SK-N-SH treated with all-trans-retinoic acid at 6 μM for 48 hours (cell line): ENCODE data around the gene PRKCE.

Experiments used
- ATAC-seq: fragments of 200-7000 bp; cut with Tn5 transposase; 3 replicates; pipeline ENCODE4 v1.9.1; 2020; ENCODE audit warnings: mild to moderate bottlenecking, moderate library complexity
- ARNTL ChIP-seq: fragments of 450-650 bp; formaldehyde crosslinking; IDR thresholded peaks from 2 replicates; pipeline ENCODE4 v1.5.0; 2020; ENCODE audit warnings: low read depth, mild to moderate bottlenecking, moderate library complexity, borderline replicate concordance
- BACH2 ChIP-seq: fragments of 250-450 bp; sonication (Bioruptor Pico); IDR thresholded peaks from 2 replicates; pipeline ENCODE4 v1.9.0; 2021; ENCODE audit warnings: mild to moderate bottlenecking, borderline replicate concordance
- CREB5 ChIP-seq: fragments of 250-450 bp; sonication (Bioruptor Pico); IDR thresholded peaks from 2 replicates; pipeline ENCODE4 v1.5.1; 2020; ENCODE audit warnings: low read depth, mild to moderate bottlenecking, moderate library complexity
- CSDC2 ChIP-seq: fragments of 250-450 bp; sonication (Bioruptor Pico); IDR thresholded peaks from 2 replicates; pipeline ENCODE4 v1.5.0; 2020; ENCODE audit warnings: mild to moderate bottlenecking, moderate library complexity
- CSRNP3 ChIP-seq: fragments of 250-450 bp; sonication (Bioruptor Pico); IDR thresholded peaks from 2 replicates; pipeline ENCODE4 v1.5.1; 2021; ENCODE audit warnings: mild to moderate bottlenecking, moderate library complexity
- ESRRG ChIP-seq: fragments of 250-450 bp; sonication (Bioruptor Pico); IDR thresholded peaks from 2 replicates; pipeline ENCODE4 v1.6.1; 2021; ENCODE audit warnings: mild to moderate bottlenecking
- GLIS3 ChIP-seq: fragments of 250-450 bp; sonication (Bioruptor Pico); IDR thresholded peaks from 2 replicates; pipeline ENCODE4 v1.5.0; 2020; ENCODE audit warnings: mild to moderate bottlenecking, moderate library complexity
- ISL1 ChIP-seq: fragments of 250-450 bp; sonication (Bioruptor Pico); IDR thresholded peaks from 2 replicates; pipeline ENCODE4 v2.1.2; 2022; ENCODE audit warnings: mild to moderate bottlenecking, moderate library complexity
- OSR1 ChIP-seq: fragments of 250-450 bp; sonication (Bioruptor Pico); IDR thresholded peaks from 2 replicates; pipeline ENCODE4 v1.8.0; 2022; ENCODE audit warnings: moderate library complexity, mild to moderate bottlenecking, inconsistent platforms
- PATZ1 ChIP-seq: fragments of 250-450 bp; sonication (Bioruptor Pico); IDR thresholded peaks from 2 replicates; pipeline ENCODE4 v1.8.0; 2020; ENCODE audit warnings: mild to moderate bottlenecking, moderate library complexity, borderline replicate concordance
- POU6F1 ChIP-seq: fragments of 250-450 bp; sonication (Bioruptor Pico); IDR thresholded peaks from 2 replicates; pipeline ENCODE4 v1.8.0; 2021; ENCODE audit warnings: low read depth, mild to moderate bottlenecking, moderate library complexity, borderline replicate concordance
- PPARA ChIP-seq: fragments of 250-450 bp; sonication (Bioruptor Pico); IDR thresholded peaks from 2 replicates; pipeline ENCODE4 v1.5.0; 2020; ENCODE audit warnings: mild to moderate bottlenecking, borderline replicate concordance
- RARB ChIP-seq: fragments of 250-450 bp; sonication (Bioruptor Pico); IDR thresholded peaks from 2 replicates; pipeline ENCODE4 v1.8.0; 2021; ENCODE audit warnings: mild to moderate bottlenecking, moderate library complexity
- SNAI2 ChIP-seq: fragments of 250-450 bp; sonication (Bioruptor Pico); IDR thresholded peaks from 2 replicates; pipeline ENCODE4 v1.5.0; 2020; ENCODE audit warnings: mild to moderate bottlenecking, moderate library complexity
- TCF4 ChIP-seq: fragments of 250-450 bp; sonication (Bioruptor Pico); IDR thresholded peaks from 2 replicates; pipeline ENCODE4 v1.8.0; 2021; ENCODE audit warnings: mild to moderate bottlenecking, moderate library complexity, borderline replicate concordance
- ZC3H10 ChIP-seq: fragments of 250-450 bp; sonication (Bioruptor Pico); IDR thresholded peaks from 2 replicates; pipeline ENCODE4 v1.5.1; 2021; ENCODE audit warnings: mild to moderate bottlenecking, moderate library complexity
- ZFP3 ChIP-seq: fragments of 250-450 bp; sonication (Bioruptor Pico); IDR thresholded peaks from 2 replicates; pipeline ENCODE4 v1.5.0; 2020; ENCODE audit warnings: mild to moderate bottlenecking, moderate library complexity
- ZFP30 ChIP-seq: fragments of 450-650 bp; formaldehyde crosslinking; IDR thresholded peaks from 2 replicates; pipeline ENCODE4 v1.5.0; 2022; ENCODE audit warnings: mild to moderate bottlenecking, moderate library complexity
- ZNF565 ChIP-seq: fragments of 450-650 bp; formaldehyde crosslinking; conservative IDR thresholded peaks from 2 replicates; pipeline ENCODE4 v1.5.0; 2020; ENCODE audit warnings: low read depth, mild to moderate bottlenecking, moderate library complexity
- ZNF70 ChIP-seq: fragments of 450-650 bp; formaldehyde crosslinking; IDR thresholded peaks from 2 replicates; pipeline ENCODE4 v1.5.0; 2020; ENCODE audit warnings: mild to moderate bottlenecking, moderate library complexity
- ZNF8 ChIP-seq: fragments of 450-650 bp; formaldehyde crosslinking; IDR thresholded peaks from 2 replicates; pipeline ENCODE4 v1.5.0; 2020; ENCODE audit warnings: mild to moderate bottlenecking, moderate library complexity

PRKCE gene

DNA sequence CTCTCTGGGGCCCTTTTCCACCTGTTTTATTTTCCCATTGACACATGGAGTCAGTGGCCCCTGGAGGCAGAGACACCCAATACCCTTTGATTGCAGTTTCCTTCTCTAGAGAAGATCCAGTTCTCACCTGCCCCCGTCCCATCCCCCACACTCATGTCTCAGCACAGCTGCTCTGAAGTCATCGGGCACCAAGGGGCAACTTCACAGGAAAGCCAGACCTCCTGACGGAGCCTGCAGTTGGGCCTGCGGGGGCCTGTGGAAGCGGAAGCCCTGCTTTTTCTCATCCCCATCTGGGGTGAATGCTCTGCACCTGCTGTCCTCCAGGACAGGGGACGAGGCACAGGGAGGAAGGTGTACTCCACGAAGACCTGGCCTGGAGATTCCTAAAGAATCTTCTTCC lies 337.4 kb downstream of the PRKCE start:
- ATAC-seq = no peak

DNA sequence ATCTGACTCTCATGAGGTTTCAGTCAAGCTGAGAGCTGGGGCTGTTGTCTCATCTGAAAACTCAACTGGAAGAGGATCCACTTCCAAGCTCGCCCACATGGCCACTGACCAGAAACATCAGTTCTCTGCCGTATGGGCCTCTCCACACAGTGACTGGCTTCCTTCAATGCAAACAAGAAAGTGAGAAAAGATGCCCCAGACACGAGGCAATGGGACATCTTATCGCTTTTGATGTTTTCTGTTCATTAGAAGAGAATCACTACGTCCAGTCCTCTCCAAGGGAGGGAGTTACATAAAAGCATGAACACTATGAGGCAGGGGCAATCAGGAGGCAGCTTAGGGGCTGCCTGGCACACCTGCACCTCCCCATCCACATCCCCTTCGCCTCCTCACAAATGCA lies 338.7 kb downstream of the PRKCE start:
- no peak for ATAC-seq
- TF ChIP-seq POU6F1 (CRISPR knock-in tag) (no peak), CREB5 (CRISPR knock-in tag) (no peak), ZNF565 (CRISPR knock-in tag) (no peak), ZFP3 (no peak), CSDC2 (CRISPR knock-in tag) (no peak), SNAI2 (CRISPR knock-in tag) (no peak), ZNF70 (no peak), CSRNP3 (no peak), ZNF8 (CRISPR knock-in tag) (no peak), ISL1 (no peak), ZC3H10 (CRISPR knock-in tag) (no peak), ARNTL (CRISPR knock-in tag) (no peak)

More for the DNA sequence above, 337.4 kb downstream of the PRKCE start:
- TF ChIP-seq ARNTL (CRISPR knock-in tag) (no peak), GLIS3 (no peak), ZFP3 (no peak), ZFP30 (CRISPR knock-in tag) (no peak), ISL1 (no peak), PPARA (CRISPR knock-in tag) (no peak), BACH2 (CRISPR knock-in tag) (no peak), ZC3H10 (CRISPR knock-in tag) (no peak), PATZ1 (CRISPR knock-in tag) (no peak)

DNA sequence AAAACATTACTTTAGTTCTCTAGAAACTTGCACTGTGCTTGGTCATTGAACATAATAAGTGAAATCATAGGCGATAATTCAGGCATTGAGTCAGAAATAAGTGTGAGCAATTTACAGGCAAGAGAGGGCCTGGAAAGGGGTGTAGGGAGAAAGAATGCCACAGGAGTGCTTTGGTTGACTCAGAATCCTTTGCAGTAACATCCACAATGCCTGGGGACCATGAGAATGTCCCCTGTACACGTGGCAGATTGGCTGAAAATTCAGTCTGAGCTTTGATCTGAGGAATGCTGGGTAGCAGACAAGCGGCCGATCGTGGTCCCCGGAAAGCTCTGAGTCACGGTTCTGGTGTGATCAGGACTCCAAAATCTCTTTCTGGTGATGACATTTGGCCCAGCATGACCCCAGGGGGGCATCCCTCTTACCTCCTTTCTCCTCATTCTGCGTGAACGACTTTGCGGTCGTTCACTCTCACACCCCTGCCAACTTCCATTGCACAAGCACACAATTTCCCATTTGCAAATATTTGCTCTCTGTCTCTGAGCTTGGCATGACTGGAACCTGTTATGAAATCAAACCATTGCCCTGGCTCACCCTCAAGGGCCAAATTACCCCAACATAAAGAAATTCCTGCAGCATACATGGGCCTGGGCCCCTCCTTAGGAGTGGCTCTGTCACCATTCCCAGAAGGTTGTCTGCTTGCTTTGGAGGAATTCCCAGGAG lies 340.7 kb downstream of the PRKCE start:
- peak; percentile 19; the same call in 1 of the 3 replicates for ATAC-seq
- TF ChIP-seq BACH2 (CRISPR knock-in tag) (no peak), ZNF565 (CRISPR knock-in tag) (no peak), ZNF70 (no peak), OSR1 (CRISPR knock-in tag) (no peak), PATZ1 (CRISPR knock-in tag) (no peak), CSDC2 (CRISPR knock-in tag) (no peak), RARB (no peak), ZFP3 (no peak), ESRRG (CRISPR knock-in tag) (no peak), CSRNP3 (no peak), CREB5 (CRISPR knock-in tag) (no peak), ZC3H10 (CRISPR knock-in tag) (no peak), POU6F1 (CRISPR knock-in tag) (no peak), PPARA (CRISPR knock-in tag) (no peak), TCF4 (CRISPR knock-in tag) (no peak), ZFP30 (CRISPR knock-in tag) (no peak), SNAI2 (CRISPR knock-in tag) (no peak), ZNF8 (CRISPR knock-in tag) (no peak)
